ENCODE results near the gene LDHAL6A.

LDHAL6A gene

GRCh38 chr11:18427240-18427639 lies 28.4 kb upstream of the LDHAL6A start:
- TF ChIP-seq MAX (IDR thresholded peaks at IDR 0.05) (no peak), ZBTB7A (IDR thresholded peaks at IDR 0.05; ENCODE audit: low read depth) (no peak), EGR1 (IDR thresholded peaks at IDR 0.05) (no peak), EP300 (IDR thresholded peaks at IDR 0.05; ENCODE audit: borderline replicate concordance) (no peak), USF1 (IDR thresholded peaks at IDR 0.05) (no peak), FOXM1 (IDR thresholded peaks at IDR 0.05; ENCODE audit: borderline replicate concordance, low read depth) (no peak), RAD21 (IDR thresholded peaks at IDR 0.05; ENCODE audit: low read depth) (no peak), TCF12 (IDR thresholded peaks at IDR 0.05; ENCODE audit: low read depth) (no peak), NFIC (IDR thresholded peaks at IDR 0.05) (no peak), TEAD4 (IDR thresholded peaks at IDR 0.05) (no peak), REST (IDR thresholded peaks at IDR 0.05; ENCODE audit: low read depth) (no peak), YY1 (IDR thresholded peaks at IDR 0.05; ENCODE audit: low read depth) (no peak), CEBPB (IDR thresholded peaks at IDR 0.05) (no peak)

DNA sequence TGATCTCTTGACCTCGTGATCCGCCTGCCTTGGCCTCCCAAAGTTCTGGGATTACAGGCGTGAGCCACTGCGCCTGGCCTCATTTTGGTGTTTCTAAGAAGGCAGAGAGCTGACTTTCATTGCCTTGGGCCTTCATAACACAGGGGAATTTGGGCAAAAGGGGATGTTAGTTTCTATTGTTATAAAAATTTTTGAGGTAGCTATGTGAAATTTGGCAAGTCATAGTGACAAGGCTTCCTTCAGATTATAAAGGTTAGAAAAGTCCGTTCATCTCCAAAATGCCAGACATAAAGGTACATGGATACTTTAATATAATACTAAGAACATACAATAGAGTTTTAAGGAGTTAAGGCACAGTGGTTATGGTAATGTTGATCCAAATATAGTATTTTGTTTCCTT lies 26.3 kb upstream of the LDHAL6A start:
- TF ChIP-seq USF1 (IDR thresholded peaks at IDR 0.05) = no peak
- TF ChIP-seq ZBTB7A (IDR thresholded peaks at IDR 0.05; ENCODE audit: low read depth) = no peak
- TF ChIP-seq NFIC (IDR thresholded peaks at IDR 0.05) = no peak
- no peak for TF ChIP-seq MAX (IDR thresholded peaks at IDR 0.05)
- TF ChIP-seq RAD21 (IDR thresholded peaks at IDR 0.05; ENCODE audit: low read depth) = no peak
- no peak for TF ChIP-seq TEAD4 (IDR thresholded peaks at IDR 0.05)
- no peak for TF ChIP-seq REST (IDR thresholded peaks at IDR 0.05; ENCODE audit: low read depth)
- no peak for TF ChIP-seq YY1 (IDR thresholded peaks at IDR 0.05; ENCODE audit: low read depth)
- TF ChIP-seq CEBPB (IDR thresholded peaks at IDR 0.05) = no peak
- no peak for TF ChIP-seq TAF1 (IDR thresholded peaks at IDR 0.05; ENCODE audit: low read depth)
- no peak for TF ChIP-seq EP300 (IDR thresholded peaks at IDR 0.05; ENCODE audit: borderline replicate concordance)
- no peak for TF ChIP-seq CREB1 (IDR thresholded peaks at IDR 0.05; ENCODE audit: low read depth)
- TF ChIP-seq TCF12 (IDR thresholded peaks at IDR 0.05; ENCODE audit: low read depth) = no peak
- TF ChIP-seq FOXM1 (IDR thresholded peaks at IDR 0.05; ENCODE audit: borderline replicate concordance, low read depth) = no peak

GRCh38 chr11:18438691-18439090 lies 17.0 kb upstream of the LDHAL6A start:
- no peak for TF ChIP-seq NFIC (IDR thresholded peaks at IDR 0.05)
- no peak for TF ChIP-seq MAX (IDR thresholded peaks at IDR 0.05)
- no peak for TF ChIP-seq EP300 (IDR thresholded peaks at IDR 0.05; ENCODE audit: borderline replicate concordance)
- TF ChIP-seq FOXM1 (IDR thresholded peaks at IDR 0.05; ENCODE audit: borderline replicate concordance, low read depth) = no peak
- no peak for TF ChIP-seq CREB1 (IDR thresholded peaks at IDR 0.05; ENCODE audit: low read depth)
- TF ChIP-seq REST (IDR thresholded peaks at IDR 0.05; ENCODE audit: low read depth) = no peak
- no peak for TF ChIP-seq TEAD4 (IDR thresholded peaks at IDR 0.05)
- TF ChIP-seq YY1 (IDR thresholded peaks at IDR 0.05; ENCODE audit: low read depth) = no peak
- TF ChIP-seq ZBTB7A (IDR thresholded peaks at IDR 0.05; ENCODE audit: low read depth) = no peak
- no peak for TF ChIP-seq TCF12 (IDR thresholded peaks at IDR 0.05; ENCODE audit: low read depth)
- TF ChIP-seq TAF1 (IDR thresholded peaks at IDR 0.05; ENCODE audit: low read depth) = no peak
- TF ChIP-seq EGR1 (IDR thresholded peaks at IDR 0.05) = no peak
- no peak for TF ChIP-seq RAD21 (IDR thresholded peaks at IDR 0.05; ENCODE audit: low read depth)
- no peak for TF ChIP-seq CEBPB (IDR thresholded peaks at IDR 0.05)
- no peak for TF ChIP-seq USF1 (IDR thresholded peaks at IDR 0.05)

- TF ChIP-seq TCF12 (IDR thresholded peaks at IDR 0.05; ENCODE audit: low read depth) (no peak), FOXM1 (IDR thresholded peaks at IDR 0.05; ENCODE audit: borderline replicate concordance, low read depth) (no peak), REST (IDR thresholded peaks at IDR 0.05; ENCODE audit: low read depth) (no peak), MAX (IDR thresholded peaks at IDR 0.05) (no peak), USF1 (IDR thresholded peaks at IDR 0.05) (no peak), ZBTB7A (IDR thresholded peaks at IDR 0.05; ENCODE audit: low read depth) (no peak), TAF1 (IDR thresholded peaks at IDR 0.05; ENCODE audit: low read depth) (no peak), RAD21 (IDR thresholded peaks at IDR 0.05; ENCODE audit: low read depth) (no peak), NFIC (IDR thresholded peaks at IDR 0.05) (no peak), CEBPB (IDR thresholded peaks at IDR 0.05) (no peak), TEAD4 (IDR thresholded peaks at IDR 0.05) (no peak), YY1 (IDR thresholded peaks at IDR 0.05; ENCODE audit: low read depth) (no peak), EGR1 (IDR thresholded peaks at IDR 0.05) (no peak), CREB1 (IDR thresholded peaks at IDR 0.05; ENCODE audit: low read depth) (no peak), EP300 (IDR thresholded peaks at IDR 0.05; ENCODE audit: borderline replicate concordance) (no peak)
These were observed 6.4 kb upstream of the LDHAL6A start for GRCh38 chr11:18449251-18449650.
